Coronary artery (tissue), 2 donors: ENCODE results near the gene TRAPPC3.

Experiments
- DNase-seq: peaks from one replicate; pipeline ENCODE4 v3.0.0-alpha.2; 2017; ENCODE audit warnings: low spot score
- H3K27ac ChIP-seq, 2 donors: fragments of 200-600 bp; sonication (generic); one replicate each; pipeline ENCODE4 v1.5.1; 2016 to 2019
- H3K4me3 ChIP-seq: fragments of 200-600 bp; sonication (generic); 2 replicates; pipeline ENCODE4 v1.5.1; 2016; ENCODE audit warnings: mild to moderate bottlenecking, moderate library complexity
- TF ChIP-seq, protein P1 (sequence below): fragments of 200-600 bp; sonication (generic); IDR thresholded peaks from one replicate; pipeline ENCODE4 v1.5.1; 2019; ENCODE audit warnings: antibody characterized with exemption

Gene TRAPPC3

DNA sequence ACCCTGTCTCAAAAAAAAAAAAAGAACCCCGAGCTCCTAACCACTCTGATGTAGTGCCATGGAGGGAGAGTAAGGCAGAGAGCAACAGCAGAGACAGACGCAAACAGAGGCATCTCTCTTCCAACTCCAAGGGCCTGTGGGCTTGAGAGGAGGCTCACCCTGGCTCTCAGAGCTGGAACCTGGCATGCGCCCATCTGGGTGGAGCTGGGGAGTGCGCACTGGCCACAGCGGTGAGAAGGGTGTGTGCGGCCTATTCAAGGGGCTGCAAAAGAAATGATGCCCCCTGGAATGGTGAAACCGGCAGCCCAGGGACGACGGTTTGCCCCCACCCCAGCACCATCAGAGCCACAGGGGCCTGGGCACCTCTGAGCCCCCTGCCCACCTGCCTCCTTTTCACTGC lies 41.9 kb downstream of the TRAPPC3 start:
- no peak overlapping the region for H3K4me3 ChIP-seq
- DNase-seq = no peak
- TF ChIP-seq, protein P1, sequence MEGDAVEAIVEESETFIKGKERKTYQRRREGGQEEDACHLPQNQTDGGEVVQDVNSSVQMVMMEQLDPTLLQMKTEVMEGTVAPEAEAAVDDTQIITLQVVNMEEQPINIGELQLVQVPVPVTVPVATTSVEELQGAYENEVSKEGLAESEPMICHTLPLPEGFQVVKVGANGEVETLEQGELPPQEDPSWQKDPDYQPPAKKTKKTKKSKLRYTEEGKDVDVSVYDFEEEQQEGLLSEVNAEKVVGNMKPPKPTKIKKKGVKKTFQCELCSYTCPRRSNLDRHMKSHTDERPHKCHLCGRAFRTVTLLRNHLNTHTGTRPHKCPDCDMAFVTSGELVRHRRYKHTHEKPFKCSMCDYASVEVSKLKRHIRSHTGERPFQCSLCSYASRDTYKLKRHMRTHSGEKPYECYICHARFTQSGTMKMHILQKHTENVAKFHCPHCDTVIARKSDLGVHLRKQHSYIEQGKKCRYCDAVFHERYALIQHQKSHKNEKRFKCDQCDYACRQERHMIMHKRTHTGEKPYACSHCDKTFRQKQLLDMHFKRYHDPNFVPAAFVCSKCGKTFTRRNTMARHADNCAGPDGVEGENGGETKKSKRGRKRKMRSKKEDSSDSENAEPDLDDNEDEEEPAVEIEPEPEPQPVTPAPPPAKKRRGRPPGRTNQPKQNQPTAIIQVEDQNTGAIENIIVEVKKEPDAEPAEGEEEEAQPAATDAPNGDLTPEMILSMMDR = no peak
- H3K27ac ChIP-seq = no peak overlapping the region

DNA sequence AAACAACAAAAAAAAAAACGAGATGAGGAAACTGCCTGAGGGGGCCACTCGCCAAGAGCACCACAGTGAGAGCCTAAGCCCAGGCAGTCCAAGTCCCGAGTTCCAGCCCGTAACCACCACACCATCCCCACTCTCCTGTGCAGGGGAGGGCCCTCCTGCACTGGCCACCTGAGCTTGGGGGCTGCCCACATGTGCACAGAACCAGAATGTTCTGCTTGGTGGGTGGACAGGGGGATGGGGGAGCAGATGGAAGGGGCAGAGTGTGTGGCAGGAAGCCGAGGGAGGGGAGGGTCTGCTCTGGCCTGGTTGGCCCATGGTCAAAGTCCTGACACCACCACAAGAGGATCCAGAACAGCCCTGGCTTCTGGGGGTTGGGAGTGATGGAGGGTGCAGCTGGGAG lies 43.0 kb downstream of the TRAPPC3 start:
- H3K27ac ChIP-seq = no peak overlapping the region
- no peak for DNase-seq
- TF ChIP-seq, protein P1 = no peak
- H3K4me3 ChIP-seq = no peak overlapping the region

DNA sequence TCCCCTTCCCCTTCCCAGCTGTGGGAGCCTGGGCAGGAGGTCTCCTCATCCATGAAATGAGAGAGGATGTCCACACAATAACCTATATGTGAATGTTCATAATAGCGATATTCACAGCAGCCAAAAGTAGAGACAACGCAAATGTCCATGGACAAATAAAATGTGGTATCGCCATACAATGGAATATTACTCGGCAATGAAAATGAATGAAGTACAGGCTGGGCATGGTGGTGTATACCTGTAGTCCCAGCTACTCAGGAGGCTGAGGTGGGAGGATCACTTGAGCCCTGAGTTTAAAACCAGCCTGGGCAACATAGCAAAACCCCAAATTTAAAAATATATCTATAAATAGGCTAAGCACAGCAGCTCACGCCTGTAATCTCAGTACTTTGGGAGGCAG lies 47.7 kb downstream of the TRAPPC3 start:
- H3K27ac ChIP-seq = no peak overlapping the region
- TF ChIP-seq, protein P1 = no peak
- DNase-seq = no peak
- no peak overlapping the region for H3K4me3 ChIP-seq

DNA sequence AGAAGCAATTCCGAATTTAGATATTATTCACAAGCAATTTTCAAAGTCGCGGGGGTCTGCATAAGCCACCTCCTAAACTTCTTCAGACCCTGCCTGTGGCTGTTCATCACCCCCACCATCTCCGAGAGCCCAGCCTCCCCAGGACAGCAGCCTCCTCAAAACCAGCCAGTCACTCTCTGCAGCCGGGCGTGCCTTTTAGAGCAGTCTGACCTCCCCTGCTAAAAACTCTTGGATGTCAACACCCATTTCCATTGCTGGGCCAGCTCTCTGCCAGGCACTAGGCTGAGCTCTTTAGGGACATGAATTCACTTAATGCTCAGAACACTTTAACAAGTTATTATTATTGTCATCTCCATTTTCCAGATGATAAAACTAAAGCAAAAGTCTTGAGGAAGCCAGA lies 48.9 kb downstream of the TRAPPC3 start:
- TF ChIP-seq, protein P1 = no peak
- no peak for DNase-seq
- Histone ChIP-seq H3K27ac (peak overlapping the region in 1 of 2 donors; percentile 17), H3K4me3 (no peak overlapping the region)

DNA sequence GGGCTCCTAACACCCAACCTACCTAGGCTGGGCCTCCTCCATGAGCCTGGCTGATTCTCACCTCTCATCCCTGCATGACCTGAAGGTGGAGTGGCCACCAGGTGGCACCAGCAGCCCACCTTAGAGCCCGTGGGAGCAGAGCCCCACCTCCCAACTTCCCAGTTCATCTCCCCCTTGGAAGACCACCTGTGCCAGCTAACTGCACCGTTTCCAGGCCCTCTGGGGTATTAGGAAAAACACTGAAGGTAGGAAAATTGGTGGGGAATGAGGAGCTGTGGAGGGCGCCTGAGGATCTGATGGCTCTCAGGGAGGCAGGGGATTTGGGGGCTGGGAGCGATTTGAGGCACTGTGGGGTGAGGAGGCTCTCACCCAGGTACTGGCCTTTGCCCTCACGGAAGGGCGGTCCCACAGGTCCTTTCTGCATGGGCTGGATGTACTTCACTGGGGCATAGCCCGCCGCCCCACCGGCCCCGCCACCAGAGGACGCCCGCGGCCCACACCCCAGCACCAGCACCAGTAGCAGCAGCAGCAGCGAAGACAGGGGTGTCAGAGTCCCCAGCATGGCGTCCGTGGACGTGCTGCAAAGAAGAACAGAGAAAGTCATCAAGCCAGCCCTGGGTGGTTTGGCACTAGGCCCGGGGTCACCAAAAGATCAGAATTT lies 49.5 kb downstream of the TRAPPC3 start:
- TF ChIP-seq, protein P1 = peak; percentile 94
- DNase-seq = no peak
- no peak overlapping the region for H3K4me3 ChIP-seq
- H3K27ac ChIP-seq = peak overlapping the region in 1 of 2 donors; percentile 17

DNA sequence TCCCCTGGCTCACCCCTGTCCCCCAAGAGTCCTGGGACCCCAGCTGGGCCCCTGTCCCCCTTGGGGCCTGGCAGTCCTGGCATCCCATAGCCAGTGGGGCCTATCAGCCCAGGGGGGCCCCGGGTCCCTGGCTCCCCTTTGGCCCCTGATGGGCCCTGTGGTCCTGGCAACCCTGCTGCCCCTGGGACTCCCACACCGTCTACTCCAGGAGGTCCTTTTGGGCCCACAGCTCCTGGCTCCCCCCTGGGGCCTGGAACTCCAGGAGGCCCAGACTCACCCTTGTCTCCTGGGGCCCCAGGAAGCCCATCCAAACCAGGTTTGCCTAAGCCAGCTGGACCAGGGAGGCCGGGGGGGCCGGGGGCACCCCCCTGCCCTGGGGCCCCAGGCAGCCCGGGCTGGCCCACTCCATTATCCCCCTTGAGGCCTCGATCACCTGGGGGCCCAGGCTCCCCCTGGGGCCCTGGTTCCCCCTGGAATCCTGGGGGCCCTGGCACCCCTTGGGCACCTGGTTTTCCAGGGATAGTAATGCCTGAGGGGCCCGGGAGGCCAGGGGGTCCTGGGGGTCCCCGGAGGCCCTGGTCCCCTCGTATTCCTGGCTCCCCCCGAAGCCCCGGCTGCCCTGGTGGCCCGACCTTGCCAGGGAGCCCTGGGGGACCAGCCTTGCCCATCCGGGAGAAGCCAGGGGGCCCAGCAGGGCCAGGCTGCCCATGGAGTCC lies 50.5 kb downstream of the TRAPPC3 start:
- H3K27ac ChIP-seq = no peak overlapping the region
- H3K4me3 ChIP-seq = no peak overlapping the region
- TF ChIP-seq, protein P1 = no peak
- DNase-seq = no peak
